Activated CD4-positive, CD25-positive, alpha-beta regulatory T cell treated with anti-CD3 and anti-CD28 coated beads, Interleukin-2, amount 50 U/mL, for 72 hours (primary cell): ENCODE results near the gene DOCK2.
"Not testable (repeated sequence)": the region's sequence is repeated elsewhere in the genome, so short reads cannot be mapped to it uniquely, and the experiment has no call there.

Experiments
- DNase-seq: peaks from one replicate; pipeline ENCODE4 v3.0.0; 2021

Gene DOCK2

GRCh38 chr5:169797577-169797976 lies 160.5 kb downstream of the DOCK2 start:
- DNase-seq: no peak

GRCh38 chr5:169798438-169798837 lies 161.4 kb downstream of the DOCK2 start:
- DNase-seq: no peak

- no peak for DNase-seq
These were observed 162.0 kb downstream of the DOCK2 start for GRCh38 chr5:169798906-169799660.

GRCh38 chr5:169801324-169801777 lies 164.3 kb downstream of the DOCK2 start:
- no peak for DNase-seq

- no peak for DNase-seq
These were observed 164.7 kb downstream of the DOCK2 start for GRCh38 chr5:169801781-169802180.

GRCh38 chr5:169803077-169803981 lies 166.3 kb downstream of the DOCK2 start:
- DNase-seq: no peak

GRCh38 chr5:169804861-169805260 lies 167.8 kb downstream of the DOCK2 start:
- no peak for DNase-seq

GRCh38 chr5:169805527-169805934 lies 168.5 kb downstream of the DOCK2 start:
- DNase-seq: peak; percentile 33

- DNase-seq: no peak
These were observed 169.0 kb downstream of the DOCK2 start for GRCh38 chr5:169805937-169806700.

- DNase-seq: no peak
These were observed 171.1 kb downstream of the DOCK2 start for GRCh38 chr5:169808118-169808581.

- not testable (repeated sequence) for DNase-seq
These were observed 171.8 kb downstream of the DOCK2 start for GRCh38 chr5:169808880-169809279.

- no peak for DNase-seq
These were observed 172.2 kb downstream of the DOCK2 start for GRCh38 chr5:169809281-169809680.

GRCh38 chr5:169810524-169810923 lies 173.4 kb downstream of the DOCK2 start:
- no peak for DNase-seq

GRCh38 chr5:169811023-169811422 lies 173.9 kb downstream of the DOCK2 start:
- DNase-seq: no peak

- DNase-seq: no peak
These were observed 174.6 kb downstream of the DOCK2 start for GRCh38 chr5:169811680-169812079.

GRCh38 chr5:169812786-169813185 lies 175.7 kb downstream of the DOCK2 start:
- no peak for DNase-seq

- DNase-seq: no peak
These were observed 177.0 kb downstream of the DOCK2 start for GRCh38 chr5:169814045-169814444.

- DNase-seq: no peak
These were observed 177.4 kb downstream of the DOCK2 start for GRCh38 chr5:169814522-169814921.

- DNase-seq: no peak
These were observed 180.0 kb downstream of the DOCK2 start for GRCh38 chr5:169817031-169817430.

- no peak for DNase-seq
These were observed 189.5 kb downstream of the DOCK2 start for GRCh38 chr5:169826618-169827017.

GRCh38 chr5:169827769-169828168 lies 190.7 kb downstream of the DOCK2 start:
- no peak for DNase-seq

- DNase-seq: no peak
These were observed 191.3 kb downstream of the DOCK2 start for GRCh38 chr5:169828385-169828784.

- DNase-seq: no peak
These were observed 194.3 kb downstream of the DOCK2 start for GRCh38 chr5:169831331-169831730.
